Caco-2 (cell line): Measurements from ENCODE around the gene SLC22A13. TPM values are rescaled to one million over a fixed set of nuclear protein-coding genes. Genes with fewer than 3 reads are reported as not detected.

Experiments used
- BruUV-seq: library from RNA; stranded (reverse); fragments of 400-500 nt; replicated peaks from 2 replicates; lab custom pipeline; 2021; lab: Mats Ljungman, UMichigan
- CTCF ChIA-PET: fragments of 300-600 bp; sonication (Branson Sonifier 250); formaldehyde crosslinking; loops from one replicate; lab custom pipeline; 2022; ENCODE audit warnings: antibody characterized with exemption; lab: Charles Lee
- POLR2A ChIA-PET: fragments of 300-600 bp; sonication (Branson Sonifier 250); formaldehyde crosslinking; loops from one replicate; lab custom pipeline; 2022; ENCODE audit warnings: antibody characterized with exemption; lab: Charles Lee
- DNase-seq, 2 experiments: peaks; one replicate each; pipeline versions ENCODE4 v3.0.0 to v3.0.0-alpha.2; 2020 to 2022
- H3K27me3 ChIP-seq: replicated peaks from 2 replicates; pipeline ENCODE4 v1.6.0; 2011; ENCODE audit warnings: low read length; ENCODE audit not compliant: control insufficient read depth, insufficient read depth
- H3K36me3 ChIP-seq: 2 replicates; pipeline ENCODE4 v1.5.1; 2011; ENCODE audit warnings: low read length; ENCODE audit not compliant: control insufficient read depth, insufficient read depth
- H3K4me1 ChIP-seq: fragments of 250-450 bp; sonication (Bioruptor Pico); 2 replicates; pipeline ENCODE4 v1.5.1; 2020; ENCODE audit warnings: mild to moderate bottlenecking
- H3K4me3 ChIP-seq: 2 replicates; pipeline ENCODE4 v1.5.1; 2011; ENCODE audit warnings: low read depth, mild to moderate bottlenecking, control low read depth, low read length
- H3K9me3 ChIP-seq: fragments of 250-450 bp; sonication (Bioruptor Pico); 2 replicates; pipeline ENCODE4 v1.5.1; 2020; ENCODE audit warnings: mild to moderate bottlenecking, moderate library complexity
- H3K27ac Mint-ChIP-seq: one replicate; pipeline ENCODE4 v1.8.0; 2022; ENCODE audit warnings: mixed read lengths; ENCODE audit not compliant: unreplicated experiment
- H3K27me3 Mint-ChIP-seq: one replicate; pipeline ENCODE4 v1.8.0; 2022; ENCODE audit warnings: mixed read lengths; ENCODE audit not compliant: insufficient read depth, unreplicated experiment
- H3K36me3 Mint-ChIP-seq: one replicate; pipeline ENCODE4 v1.8.0; 2022; ENCODE audit warnings: mild to moderate bottlenecking, mixed read lengths; ENCODE audit not compliant: insufficient read depth, unreplicated experiment
- H3K4me1 Mint-ChIP-seq: one replicate; pipeline ENCODE4 v1.8.0; 2022; ENCODE audit warnings: low read depth, mixed read lengths; ENCODE audit not compliant: unreplicated experiment
- H3K4me3 Mint-ChIP-seq: one replicate; pipeline ENCODE4 v1.8.0; 2022; ENCODE audit warnings: mild to moderate bottlenecking, moderate library complexity, mixed read lengths; ENCODE audit not compliant: unreplicated experiment
- H3K9me3 Mint-ChIP-seq: one replicate; pipeline ENCODE4 v1.8.0; 2022; ENCODE audit warnings: mixed read lengths; ENCODE audit not compliant: unreplicated experiment
- intact Hi-C: fragments of 100-400 bp; cut with micrococcal nuclease; formaldehyde crosslinking; loops from one replicate; pipeline ENCODE4 v1.10.0; 2022; ENCODE audit not compliant: unreplicated experiment
- total RNA-seq: library from RNA; stranded (reverse); gene quantifications from 2 replicates; pipeline ENCODE4 v1.2.3, GENCODE V29; 2022
- TF ChIP-seq, protein P1 (sequence below), 2 experiments: fragments of 200-600 bp in 1 of 2; IDR thresholded peaks; 1 replicate in 1 of 2; 2 replicates in 1 of 2; pipeline versions ENCODE4 v1.5.1 to v1.8.0; 2011 to 2022; ENCODE audit warnings: antibody characterized with exemption in 1 of 2, control low read depth in 1 of 2, inconsistent platforms in 1 of 2, low read depth in 1 of 2, low read length in 1 of 2, mild to moderate bottlenecking in 1 of 2, moderate library complexity in 1 of 2; ENCODE audit not compliant: insufficient read depth in 1 of 2, severe bottlenecking in 1 of 2, unreplicated experiment in 1 of 2

Gene SLC22A13
- total RNA-seq, 1 experiment from 2014 or later, result 0.36 TPM

DNA sequence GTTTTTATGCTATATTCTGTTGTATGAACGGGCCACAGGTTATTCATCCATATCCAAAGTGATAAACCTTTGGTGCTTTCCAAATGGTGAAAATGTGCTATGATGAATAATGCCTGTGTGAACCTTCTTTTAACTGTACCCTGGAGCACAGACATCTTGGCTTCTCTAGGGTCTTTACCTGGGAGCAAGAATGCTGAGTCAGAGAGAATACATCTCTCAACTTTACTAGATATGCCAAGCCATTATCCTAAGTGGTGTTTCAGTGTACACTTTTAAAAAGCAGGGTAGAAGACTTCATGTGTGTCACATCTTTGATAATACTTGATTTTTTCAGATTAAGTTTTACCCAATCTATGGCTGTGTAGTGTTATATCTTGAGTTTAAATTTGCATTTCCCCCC, 57.4 kb downstream of the SLC22A13 start:
- H3K4me3 ChIP-seq, result no peak overlapping the region
- no peaks in the 10 kb centered on the region; the same call in 1 of the 2 replicates for H3K9me3 ChIP-seq
- CTCF ChIA-PET, result interaction anchor here (0.6 kb wide), 1 partner anchor 17 kb away, joined by 7 read pairs; no protein-coding TSS in a partner anchor
- H3K4me3 Mint-ChIP-seq, result no peak overlapping the region
- intact Hi-C loops, result no loop called here
- no peak for DNase-seq
- H3K4me1 Mint-ChIP-seq, result no peaks in the 10 kb centered on the region
- no peaks in the 10 kb centered on the region for H3K36me3 ChIP-seq
- BruUV-seq, result no TSS peak
- no peak overlapping the region for H3K27ac Mint-ChIP-seq
- TF ChIP-seq, protein P1, sequence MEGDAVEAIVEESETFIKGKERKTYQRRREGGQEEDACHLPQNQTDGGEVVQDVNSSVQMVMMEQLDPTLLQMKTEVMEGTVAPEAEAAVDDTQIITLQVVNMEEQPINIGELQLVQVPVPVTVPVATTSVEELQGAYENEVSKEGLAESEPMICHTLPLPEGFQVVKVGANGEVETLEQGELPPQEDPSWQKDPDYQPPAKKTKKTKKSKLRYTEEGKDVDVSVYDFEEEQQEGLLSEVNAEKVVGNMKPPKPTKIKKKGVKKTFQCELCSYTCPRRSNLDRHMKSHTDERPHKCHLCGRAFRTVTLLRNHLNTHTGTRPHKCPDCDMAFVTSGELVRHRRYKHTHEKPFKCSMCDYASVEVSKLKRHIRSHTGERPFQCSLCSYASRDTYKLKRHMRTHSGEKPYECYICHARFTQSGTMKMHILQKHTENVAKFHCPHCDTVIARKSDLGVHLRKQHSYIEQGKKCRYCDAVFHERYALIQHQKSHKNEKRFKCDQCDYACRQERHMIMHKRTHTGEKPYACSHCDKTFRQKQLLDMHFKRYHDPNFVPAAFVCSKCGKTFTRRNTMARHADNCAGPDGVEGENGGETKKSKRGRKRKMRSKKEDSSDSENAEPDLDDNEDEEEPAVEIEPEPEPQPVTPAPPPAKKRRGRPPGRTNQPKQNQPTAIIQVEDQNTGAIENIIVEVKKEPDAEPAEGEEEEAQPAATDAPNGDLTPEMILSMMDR (IDR thresholded peaks at IDR 0.05; ENCODE audit: insufficient read depth in 1 of 2, low read depth in 1 of 2, low read length in 1 of 2, severe bottlenecking in 1 of 2, unreplicated experiment in 1 of 2), result no peak
- H3K36me3 Mint-ChIP-seq, result no peaks in the 10 kb centered on the region
- H3K27me3 Mint-ChIP-seq, result peaks cover 2% of the 10 kb centered on the region
- POLR2A ChIA-PET, result no interaction called here
- no peaks in the 10 kb centered on the region; the same call in 1 of the 2 replicates for H3K27me3 ChIP-seq
- no peaks in the 10 kb centered on the region; the same call in 1 of the 2 replicates for H3K4me1 ChIP-seq
- no peaks in the 10 kb centered on the region for H3K9me3 Mint-ChIP-seq

DNA sequence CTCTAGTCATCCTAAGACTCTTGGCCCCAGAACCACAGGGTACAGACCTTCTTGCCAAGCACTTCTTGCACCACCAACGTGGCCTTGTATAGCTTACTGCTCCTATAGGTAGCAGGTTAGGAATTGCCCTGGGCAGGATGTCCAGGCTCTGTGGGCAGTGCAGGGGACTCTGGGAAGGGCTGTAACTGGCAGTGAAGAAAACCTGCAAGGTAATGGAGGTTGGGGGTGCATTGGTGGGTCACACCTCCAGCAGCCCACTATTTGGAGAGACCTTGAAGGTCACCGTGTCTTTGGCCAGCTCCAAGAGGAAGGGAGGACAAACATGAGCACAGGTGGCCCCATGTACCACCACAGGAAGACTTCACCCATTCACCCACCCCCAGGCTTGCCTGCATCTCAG, 59.6 kb downstream of the SLC22A13 start:
- Mint-ChIP-seq H3K4me1 (no peaks in the 10 kb centered on the region), H3K27ac (no peak overlapping the region), H3K9me3 (no peaks in the 10 kb centered on the region), H3K4me3 (no peak overlapping the region), H3K36me3 (no peaks in the 10 kb centered on the region), H3K27me3 (peaks cover 2% of the 10 kb centered on the region)
- Histone ChIP-seq H3K9me3 (no peaks in the 10 kb centered on the region; the same call in 1 of the 2 replicates), H3K4me1 (no peaks in the 10 kb centered on the region; the same call in 1 of the 2 replicates), H3K4me3 (no peak overlapping the region), H3K36me3 (no peaks in the 10 kb centered on the region), H3K27me3 (no peaks in the 10 kb centered on the region)
- POLR2A ChIA-PET, result no interaction called here
- no TSS peak for BruUV-seq
- intact Hi-C loops, result no loop called here
- TF ChIP-seq, protein P1 (IDR thresholded peaks at IDR 0.05; ENCODE audit: insufficient read depth in 1 of 2, low read depth in 1 of 2, low read length in 1 of 2, severe bottlenecking in 1 of 2, unreplicated experiment in 1 of 2), result no peak
- CTCF ChIA-PET, result no interaction called here
- DNase-seq, result no peak

DNA sequence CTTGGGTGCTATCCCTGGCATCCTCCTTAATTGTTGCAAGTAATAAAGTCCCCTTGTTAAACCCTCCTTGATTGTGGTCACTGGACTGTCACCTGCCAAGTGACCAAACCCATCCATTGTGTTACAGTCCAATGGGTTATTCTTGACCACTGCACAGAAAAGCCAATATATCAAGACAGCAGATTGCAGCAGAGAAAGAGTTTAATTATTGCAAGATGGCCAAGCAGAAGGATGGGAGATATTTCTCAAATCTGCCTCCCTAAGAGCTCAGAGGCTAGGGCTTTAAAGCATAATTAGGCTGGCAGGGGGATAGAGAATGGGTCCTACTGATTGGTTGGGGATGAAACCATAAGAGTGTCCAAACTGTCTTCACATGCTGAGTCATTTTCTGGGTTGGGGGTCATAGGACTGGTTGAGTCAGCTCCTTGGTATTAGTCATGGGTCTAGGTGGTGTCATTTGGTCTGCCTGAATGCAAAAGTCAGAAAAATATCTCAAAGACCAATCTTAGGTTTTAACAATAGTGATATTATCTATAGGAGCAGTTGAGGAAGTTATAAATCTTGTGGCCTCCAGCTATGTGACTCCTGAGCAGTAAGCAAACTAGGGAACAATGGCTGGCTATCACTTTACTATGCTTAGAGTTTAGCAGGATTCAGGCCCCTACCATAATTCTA, 61.9 kb downstream of the SLC22A13 start:
- H3K4me1 ChIP-seq, result no peaks in the 10 kb centered on the region; the same call in 1 of the 2 replicates
- ChIA-PET POLR2A (no interaction called here), CTCF (no interaction called here)
- H3K9me3 Mint-ChIP-seq, result no peaks in the 10 kb centered on the region
- H3K27me3 ChIP-seq, result no peaks in the 10 kb centered on the region
- H3K27me3 Mint-ChIP-seq, result no peaks in the 10 kb centered on the region
- intact Hi-C loops, result no loop called here
- no peaks in the 10 kb centered on the region for H3K36me3 Mint-ChIP-seq
- no peak overlapping the region for H3K27ac Mint-ChIP-seq
- no peaks in the 10 kb centered on the region for H3K4me1 Mint-ChIP-seq
- no peaks in the 10 kb centered on the region for H3K36me3 ChIP-seq
- TF ChIP-seq, protein P1 (IDR thresholded peaks at IDR 0.05; ENCODE audit: insufficient read depth in 1 of 2, low read depth in 1 of 2, low read length in 1 of 2, severe bottlenecking in 1 of 2, unreplicated experiment in 1 of 2), result no peak
- no TSS peak for BruUV-seq
- no peak for DNase-seq
- H3K4me3 ChIP-seq, result no peak overlapping the region
- H3K9me3 ChIP-seq, result no peaks in the 10 kb centered on the region; the same call in 1 of the 2 replicates
- no peak overlapping the region for H3K4me3 Mint-ChIP-seq

Other genes with a start within 250 kb of the SLC22A13 start
- gene PLCD1, start 236.2 kb upstream of the SLC22A13 start, total RNA-seq, result 7.9 and 9.7 TPM in 2 replicates
- 0.11 and 0.35 TPM in 2 replicates for gene DLEC1, start 226.6 kb upstream of the SLC22A13 start, total RNA-seq
- gene ACAA1, start 128.7 kb upstream of the SLC22A13 start, total RNA-seq, result 127 and 139 TPM in 2 replicates
- 21.2 and 22.3 TPM in 2 replicates for gene MYD88, start 127.2 kb upstream of the SLC22A13 start, total RNA-seq
- 39.2 and 39.3 TPM in 2 replicates for gene OXSR1, start 100.3 kb upstream of the SLC22A13 start, total RNA-seq
- 0.14 and 0.23 TPM in 2 replicates for gene SLC22A14, start 16.5 kb downstream of the SLC22A13 start, total RNA-seq
- gene XYLB, start 81.0 kb downstream of the SLC22A13 start, total RNA-seq, result 18.2 and 20.1 TPM in 2 replicates
- gene ACVR2B, start 188.1 kb downstream of the SLC22A13 start, total RNA-seq, result 20.8 and 21.4 TPM in 2 replicates
- gene EXOG, start 230.5 kb downstream of the SLC22A13 start, total RNA-seq, result 15.7 and 16.2 TPM in 2 replicates